ENCODE measurements around the gene RALGAPA2.
A peak's percentile ranks its signal among the peaks of the same experiment; 100 is the strongest.

The RALGAPA2 gene

DNA sequence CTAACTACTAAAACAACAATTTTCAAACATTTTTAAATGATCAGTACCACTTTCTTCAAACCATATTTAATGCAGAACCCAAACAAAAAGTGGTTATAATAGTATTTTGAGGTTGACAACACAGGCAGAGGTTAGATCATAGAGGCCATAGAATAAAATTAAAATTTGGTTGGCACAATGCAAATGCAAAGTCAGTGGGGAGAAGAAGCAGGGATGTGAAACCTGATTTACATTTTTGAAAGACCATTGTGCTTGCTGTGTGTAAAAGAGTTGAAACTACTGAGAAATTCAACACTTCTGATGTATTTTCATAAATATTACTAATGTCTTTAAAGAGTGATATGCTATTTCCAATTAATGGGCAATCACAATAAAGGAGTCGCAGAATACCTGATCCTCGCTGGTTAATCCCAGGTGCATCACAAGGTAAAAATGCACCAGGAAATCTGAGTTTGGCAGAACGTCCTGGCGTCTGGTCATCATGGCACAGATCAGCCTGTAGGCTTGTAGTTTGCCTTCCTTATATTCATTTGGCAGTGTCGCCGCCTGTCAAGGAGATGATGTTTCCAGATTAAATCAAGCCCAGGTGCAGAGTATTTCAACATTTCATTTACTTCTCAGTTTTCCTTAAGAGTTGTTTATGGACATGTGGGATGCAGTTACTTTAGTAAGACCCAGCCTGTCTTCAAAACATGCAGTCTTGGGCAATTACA lies 141.2 kb downstream of the RALGAPA2 start:
- no peaks in the 10 kb centered on the region for H3F3A ChIP-seq (ENCODE audit: insufficient read depth, low read length)
- H3K27ac ChIP-seq (ENCODE audit: low read depth, low read length, poor library complexity, severe bottlenecking) = no peak overlapping the region
- TF ChIP-seq, protein P1, sequence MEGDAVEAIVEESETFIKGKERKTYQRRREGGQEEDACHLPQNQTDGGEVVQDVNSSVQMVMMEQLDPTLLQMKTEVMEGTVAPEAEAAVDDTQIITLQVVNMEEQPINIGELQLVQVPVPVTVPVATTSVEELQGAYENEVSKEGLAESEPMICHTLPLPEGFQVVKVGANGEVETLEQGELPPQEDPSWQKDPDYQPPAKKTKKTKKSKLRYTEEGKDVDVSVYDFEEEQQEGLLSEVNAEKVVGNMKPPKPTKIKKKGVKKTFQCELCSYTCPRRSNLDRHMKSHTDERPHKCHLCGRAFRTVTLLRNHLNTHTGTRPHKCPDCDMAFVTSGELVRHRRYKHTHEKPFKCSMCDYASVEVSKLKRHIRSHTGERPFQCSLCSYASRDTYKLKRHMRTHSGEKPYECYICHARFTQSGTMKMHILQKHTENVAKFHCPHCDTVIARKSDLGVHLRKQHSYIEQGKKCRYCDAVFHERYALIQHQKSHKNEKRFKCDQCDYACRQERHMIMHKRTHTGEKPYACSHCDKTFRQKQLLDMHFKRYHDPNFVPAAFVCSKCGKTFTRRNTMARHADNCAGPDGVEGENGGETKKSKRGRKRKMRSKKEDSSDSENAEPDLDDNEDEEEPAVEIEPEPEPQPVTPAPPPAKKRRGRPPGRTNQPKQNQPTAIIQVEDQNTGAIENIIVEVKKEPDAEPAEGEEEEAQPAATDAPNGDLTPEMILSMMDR (IDR thresholded peaks at IDR 0.05; ENCODE audit: low read length) = no peak
- no peak for TF ChIP-seq EZH2 (IDR thresholded peaks at IDR 0.05; ENCODE audit: borderline replicate concordance, low read length)
- no peak overlapping the region for H3K9ac ChIP-seq (ENCODE audit: low read length)
- H3K4me1 ChIP-seq (ENCODE audit: insufficient read depth, low read length, severe bottlenecking) = no peaks in the 10 kb centered on the region
- H3K9me2 ChIP-seq (ENCODE audit: low read depth, low read length) = no peaks in the 10 kb centered on the region
- no peaks in the 10 kb centered on the region for H3K79me2 ChIP-seq (ENCODE audit: insufficient read depth, low read length)
- no peaks in the 10 kb centered on the region for H3K27me3 ChIP-seq (ENCODE audit: insufficient read depth, low read length)
- no peak overlapping the region for H3K4me2 ChIP-seq (ENCODE audit: low read length)
- no peak overlapping the region for H2AFZ ChIP-seq (ENCODE audit: low read length)
- no peak overlapping the region for H3K4me3 ChIP-seq (ENCODE audit: low read depth, low read length, poor library complexity, severe bottlenecking)
- H3K9me3 ChIP-seq (ENCODE audit: low read length) = no peaks in the 10 kb centered on the region
- H4K20me1 ChIP-seq (ENCODE audit: insufficient read depth, low read length) = no peaks in the 10 kb centered on the region
- no peaks in the 10 kb centered on the region for H3K36me3 ChIP-seq (ENCODE audit: insufficient read depth, low read length)

DNA sequence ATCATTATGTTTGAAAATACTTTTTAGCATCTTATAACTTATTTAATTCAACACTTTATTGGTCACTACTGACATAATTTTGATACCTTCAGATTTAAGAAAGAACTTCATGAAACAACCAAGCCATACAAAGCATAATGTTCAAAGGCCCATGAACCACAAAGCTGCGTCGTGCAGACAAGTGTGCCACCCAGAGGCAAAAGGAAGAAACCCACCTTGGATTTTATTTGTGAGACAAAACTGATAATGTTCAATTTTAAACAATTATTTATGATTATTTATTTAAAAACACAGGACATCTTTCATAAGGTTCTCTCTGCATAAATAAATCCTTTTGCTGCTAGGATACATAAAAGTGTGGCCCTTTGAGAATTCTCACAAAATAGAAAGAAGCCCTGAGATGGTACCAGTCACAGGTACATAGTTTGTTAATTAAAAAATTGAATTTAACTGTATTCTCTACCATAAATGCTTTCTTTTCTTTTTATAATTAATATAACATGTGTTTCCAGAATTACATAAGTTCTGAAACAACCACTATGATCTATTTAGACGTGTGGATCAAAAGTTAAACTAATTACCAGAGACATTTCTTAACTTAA lies 143.7 kb downstream of the RALGAPA2 start:
- Histone ChIP-seq H4K20me1 (ENCODE audit: insufficient read depth, low read length) (no peaks in the 10 kb centered on the region), H3K4me2 (ENCODE audit: low read length) (no peak overlapping the region), H3K27me3 (ENCODE audit: insufficient read depth, low read length) (no peaks in the 10 kb centered on the region), H3F3A (ENCODE audit: insufficient read depth, low read length) (no peaks in the 10 kb centered on the region), H3K4me1 (ENCODE audit: insufficient read depth, low read length, severe bottlenecking) (no peaks in the 10 kb centered on the region), H3K27ac (ENCODE audit: low read depth, low read length, poor library complexity, severe bottlenecking) (no peak overlapping the region), H3K9me2 (ENCODE audit: low read depth, low read length) (no peaks in the 10 kb centered on the region), H3K4me3 (ENCODE audit: low read depth, low read length, poor library complexity, severe bottlenecking) (no peak overlapping the region), H3K36me3 (ENCODE audit: insufficient read depth, low read length) (no peaks in the 10 kb centered on the region), H3K79me2 (ENCODE audit: insufficient read depth, low read length) (no peaks in the 10 kb centered on the region), H3K9ac (ENCODE audit: low read length) (no peak overlapping the region), H3K9me3 (ENCODE audit: low read length) (no peaks in the 10 kb centered on the region), H2AFZ (ENCODE audit: low read length) (no peak overlapping the region)
- TF ChIP-seq, protein P1 (IDR thresholded peaks at IDR 0.05; ENCODE audit: low read length) = peak; percentile 66
- no peak for TF ChIP-seq EZH2 (IDR thresholded peaks at IDR 0.05; ENCODE audit: borderline replicate concordance, low read length)

DNA sequence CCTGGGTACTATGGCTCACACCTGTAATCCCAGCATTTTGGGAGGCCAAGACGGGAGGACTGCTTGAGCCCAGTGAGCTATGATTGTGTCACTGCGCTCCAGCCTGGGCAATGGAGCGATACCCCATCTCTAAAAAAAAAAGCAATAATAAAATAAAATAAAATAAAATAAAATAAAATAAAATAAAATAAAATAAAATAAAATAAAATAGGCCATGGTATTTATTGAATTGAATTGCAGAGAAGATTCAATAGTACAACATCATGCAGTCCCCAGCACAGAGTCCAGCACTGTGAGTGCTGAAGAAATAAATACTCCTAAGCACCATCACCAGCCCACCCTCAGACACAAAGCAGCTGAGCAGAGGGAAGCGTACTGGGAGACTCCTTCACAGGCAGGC lies 144.7 kb downstream of the RALGAPA2 start:
- Histone ChIP-seq H3K9me3 (ENCODE audit: low read length) (no peaks in the 10 kb centered on the region), H2AFZ (ENCODE audit: low read length) (no peak overlapping the region), H4K20me1 (ENCODE audit: insufficient read depth, low read length) (no peaks in the 10 kb centered on the region), H3K9ac (ENCODE audit: low read length) (no peak overlapping the region), H3K36me3 (ENCODE audit: insufficient read depth, low read length) (no peaks in the 10 kb centered on the region), H3F3A (ENCODE audit: insufficient read depth, low read length) (no peaks in the 10 kb centered on the region), H3K27me3 (ENCODE audit: insufficient read depth, low read length) (no peaks in the 10 kb centered on the region), H3K4me1 (ENCODE audit: insufficient read depth, low read length, severe bottlenecking) (no peaks in the 10 kb centered on the region), H3K4me2 (ENCODE audit: low read length) (no peak overlapping the region), H3K27ac (ENCODE audit: low read depth, low read length, poor library complexity, severe bottlenecking) (no peak overlapping the region), H3K79me2 (ENCODE audit: insufficient read depth, low read length) (no peaks in the 10 kb centered on the region), H3K9me2 (ENCODE audit: low read depth, low read length) (no peaks in the 10 kb centered on the region), H3K4me3 (ENCODE audit: low read depth, low read length, poor library complexity, severe bottlenecking) (no peak overlapping the region)
- TF ChIP-seq EZH2 (IDR thresholded peaks at IDR 0.05; ENCODE audit: borderline replicate concordance, low read length) = no peak
- TF ChIP-seq, protein P1 (IDR thresholded peaks at IDR 0.05; ENCODE audit: low read length) = no peak

Data from OCI-LY1 (cell line).